Activated T-cell treated with anti-CD3 and anti-CD28 coated beads for 48 hours (primary cell): ENCODE measurements around the gene KIR3DL3.
"Not testable (repeated sequence)": the region's sequence is repeated elsewhere in the genome, so short reads cannot be mapped to it uniquely, and the experiment has no call there.

ENCODE experiments used
- DNase-seq: peaks from one replicate; pipeline ENCODE4 v3.0.0-alpha.2; 2020; ENCODE audit warnings: low read depth

The KIR3DL3 gene

DNA sequence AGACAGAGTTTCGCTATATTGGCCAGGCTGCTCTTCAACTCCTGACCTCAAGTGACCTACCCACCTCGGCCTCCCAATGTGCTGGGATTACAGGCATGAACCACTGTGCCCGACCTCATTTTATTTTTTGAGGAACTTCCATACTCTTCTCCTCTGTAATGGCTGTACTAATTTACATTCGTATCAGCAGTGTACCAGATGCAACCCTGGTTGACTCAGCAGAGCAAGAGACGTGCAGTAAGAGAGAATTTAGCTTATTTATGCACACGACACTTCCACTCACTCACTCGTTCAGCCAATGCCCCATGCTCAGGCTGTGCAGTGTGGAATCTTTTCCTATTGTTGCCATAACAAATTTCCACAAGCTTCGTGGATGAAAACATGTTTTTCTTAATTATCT, 6.9 kb downstream of the KIR3DL3 start:
- no peak for DNase-seq

DNA sequence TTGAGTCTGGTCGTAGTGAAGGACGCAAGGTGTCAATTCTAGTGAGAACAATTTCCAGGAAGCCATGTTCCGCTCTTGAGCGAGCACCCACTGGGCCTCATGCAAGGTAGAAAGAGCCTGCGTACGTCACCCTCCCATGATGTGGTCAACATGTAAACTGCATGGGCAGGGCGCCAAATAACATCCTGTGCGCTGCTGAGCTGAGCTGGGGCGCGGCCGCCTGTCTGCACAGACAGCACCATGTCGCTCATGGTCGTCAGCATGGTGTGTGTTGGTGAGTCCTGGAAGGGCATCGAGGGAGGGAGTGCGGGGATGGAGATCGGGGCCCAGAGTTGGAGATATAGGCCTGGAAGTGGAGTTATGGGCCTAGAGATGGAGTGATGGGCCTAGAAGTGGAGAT, 14.1 kb downstream of the KIR3DL3 start, which contains the start of gene KIR2DL3:
Gene KIR2DL3, plus strand, starts transcription at position 208 of the 400 bp plus-strand sequence. Its CDS starts 33 bp downstream, at position 241.
- not testable (repeated sequence) for DNase-seq

GRCh38 chr19:54738715-54739114, 14.5 kb downstream of the KIR3DL3 start:
- DNase-seq = no peak

DNA sequence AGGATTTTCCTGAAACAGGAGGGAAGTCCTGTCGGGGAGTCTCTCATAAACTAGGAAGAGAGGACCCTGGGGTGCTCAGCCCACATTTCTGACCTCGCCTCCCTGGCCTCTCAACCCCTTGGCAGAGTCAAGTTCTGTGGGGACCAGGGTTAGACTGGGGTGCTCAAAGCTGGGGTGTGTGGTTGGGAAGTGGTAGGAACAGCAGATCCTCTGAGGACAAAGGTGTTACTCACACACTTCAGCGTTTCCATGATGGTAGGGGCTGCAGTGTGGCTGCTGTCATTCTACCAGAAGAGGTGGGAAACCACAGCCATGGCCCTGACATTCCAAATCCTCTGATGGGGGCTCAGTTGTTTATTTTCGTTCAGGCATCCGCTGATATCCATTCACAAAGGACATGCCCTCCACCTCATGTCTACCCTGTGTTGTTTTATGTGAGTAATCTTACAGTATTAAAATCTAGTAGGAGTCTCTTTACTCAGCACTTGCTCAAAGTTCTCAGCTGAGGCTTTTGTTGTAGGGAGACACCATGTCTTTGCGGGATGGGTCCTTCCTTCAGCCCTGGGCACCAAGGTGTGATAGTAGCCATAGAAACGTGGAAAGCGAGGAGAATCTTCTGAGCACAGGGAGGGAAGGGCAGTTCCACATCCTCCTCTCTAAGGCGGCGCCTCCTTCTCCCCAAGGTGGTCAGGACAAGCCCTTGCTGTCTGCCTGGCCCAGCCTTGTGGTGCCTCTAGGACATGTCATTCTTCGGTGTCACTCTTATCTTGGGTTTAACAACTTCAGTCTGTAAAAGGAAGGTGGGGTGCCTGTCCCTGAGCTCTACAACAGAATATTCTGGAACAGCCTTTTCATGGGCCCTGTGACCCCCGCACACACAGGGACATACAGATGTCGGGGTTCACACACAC, 15.6 kb downstream of the KIR3DL3 start:
- DNase-seq = no peak

- DNase-seq = not testable (repeated sequence)
These were observed 17.7 kb downstream of the KIR3DL3 start for GRCh38 chr19:54741950-54742349.

GRCh38 chr19:54744080-54744479, 19.8 kb downstream of the KIR3DL3 start:
- not testable (repeated sequence) for DNase-seq

DNA sequence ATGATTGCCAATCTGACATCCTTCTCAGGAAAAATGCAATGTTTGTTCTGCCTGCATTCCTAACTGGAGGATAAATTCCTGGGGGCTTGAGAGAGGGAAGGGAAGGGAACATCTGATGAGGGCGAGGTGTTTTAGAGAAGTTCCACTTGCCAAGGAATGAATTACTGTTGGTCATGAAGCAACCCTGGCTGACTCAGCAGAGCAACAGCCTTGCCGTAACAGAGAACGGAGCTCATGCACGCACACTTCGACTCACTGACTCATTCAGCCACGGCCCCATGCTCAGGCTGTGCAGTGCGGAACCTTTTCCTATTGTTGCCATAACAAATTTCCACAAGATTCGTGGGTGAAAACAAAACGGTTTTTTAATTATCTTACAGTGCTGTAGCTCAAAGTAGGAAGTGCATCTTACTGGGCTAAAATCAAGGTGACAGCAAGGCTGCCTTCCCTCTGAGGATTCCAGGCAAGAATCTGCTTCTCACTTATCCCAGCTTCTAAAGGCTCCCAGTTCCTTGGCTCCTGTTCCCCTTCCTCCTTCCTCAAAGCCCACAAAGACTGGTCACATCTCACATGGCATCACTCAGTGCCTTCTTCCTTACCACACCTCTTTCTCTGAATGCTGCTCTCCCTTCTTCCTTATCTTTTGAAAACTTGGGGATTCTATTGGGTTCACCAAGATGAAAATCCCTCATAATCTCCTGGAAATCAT, 23.5 kb downstream of the KIR3DL3 start:
- not testable (repeated sequence) for DNase-seq

GRCh38 chr19:54750276-54750675, 26.0 kb downstream of the KIR3DL3 start:
- DNase-seq = not testable (repeated sequence)

DNA sequence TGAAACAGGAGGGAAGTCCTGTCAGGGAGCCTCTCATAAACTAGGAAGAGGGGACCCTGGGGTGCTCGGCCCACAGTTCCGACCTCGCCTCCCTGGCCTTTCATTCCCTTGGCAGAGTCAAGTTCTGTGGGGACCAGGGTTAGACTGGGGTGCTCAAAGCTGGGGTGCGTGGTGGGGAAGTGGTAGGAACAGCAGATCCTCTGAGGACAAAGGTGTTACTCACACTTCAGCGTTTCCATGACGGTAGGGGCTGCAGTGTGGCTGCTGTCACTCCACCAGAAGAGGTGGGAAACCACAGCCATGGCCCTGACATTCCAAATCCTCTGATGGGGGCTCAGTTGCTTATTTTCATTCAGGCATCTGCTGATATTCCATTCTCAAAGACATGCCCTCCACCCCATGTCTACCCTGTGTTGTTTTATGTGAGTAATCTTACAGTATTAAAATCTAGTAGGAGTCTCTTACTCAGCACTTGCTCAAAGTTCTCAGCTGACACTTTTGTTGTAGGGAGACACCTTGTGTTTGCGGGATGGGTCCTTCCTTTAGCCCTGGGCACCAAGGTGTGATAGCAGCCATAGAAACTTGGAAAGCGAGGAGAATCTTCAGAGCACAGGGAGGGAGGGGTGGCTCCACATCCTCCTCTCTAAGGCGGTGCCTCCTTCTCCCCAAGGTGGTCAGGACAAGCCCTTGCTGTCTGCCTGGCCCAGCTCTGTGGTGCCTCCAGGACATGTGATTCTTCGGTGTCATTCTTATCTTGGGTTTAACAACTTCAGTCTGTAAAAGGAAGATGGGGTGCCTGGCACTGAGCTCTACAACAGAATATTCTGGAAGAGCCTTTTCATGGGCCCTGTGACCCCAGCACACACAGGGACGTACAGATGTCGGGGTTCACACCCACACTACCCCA, 32.2 kb downstream of the KIR3DL3 start:
- not testable (repeated sequence) for DNase-seq

DNA sequence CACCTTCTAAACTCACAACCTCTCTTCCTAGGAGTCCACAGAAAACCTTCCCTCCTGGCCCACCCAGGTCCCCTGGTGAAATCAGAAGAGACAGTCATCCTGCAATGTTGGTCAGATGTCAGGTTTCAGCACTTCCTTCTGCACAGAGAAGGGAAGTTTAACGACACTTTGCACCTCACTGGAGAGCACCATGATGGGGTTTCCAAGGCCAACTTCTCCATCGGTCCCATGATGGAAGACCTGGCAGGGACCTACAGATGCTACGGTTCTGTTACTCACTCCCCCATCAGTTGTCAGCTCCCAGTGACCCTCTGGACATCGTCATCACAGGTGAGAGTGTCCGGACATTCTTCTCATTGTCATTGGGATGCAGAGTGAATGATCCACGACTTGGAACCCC, 34.3 kb downstream of the KIR3DL3 start:
- not testable (repeated sequence) for DNase-seq

GRCh38 chr19:54764219-54764618, 40.0 kb downstream of the KIR3DL3 start:
- not testable (repeated sequence) for DNase-seq

DNA sequence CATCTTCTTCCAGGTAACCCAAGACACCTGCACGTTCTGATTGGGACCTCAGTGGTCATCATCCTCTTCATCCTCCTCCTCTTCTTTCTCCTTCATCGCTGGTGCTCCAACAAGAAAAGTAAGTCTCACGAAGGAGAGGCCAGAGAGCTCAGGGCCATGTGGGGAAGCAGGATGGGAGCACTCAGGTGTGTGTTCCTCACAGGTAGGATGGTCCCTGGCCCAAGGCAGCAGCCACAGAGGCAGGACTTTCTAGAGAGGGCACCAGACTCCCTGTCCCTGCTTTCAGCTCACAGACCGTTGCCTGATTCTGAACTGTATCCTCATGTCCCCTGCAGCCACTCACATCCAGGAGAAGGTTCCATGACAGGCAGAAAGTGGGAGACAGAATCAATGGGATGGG, 42.2 kb downstream of the KIR3DL3 start:
- not testable (repeated sequence) for DNase-seq

DNA sequence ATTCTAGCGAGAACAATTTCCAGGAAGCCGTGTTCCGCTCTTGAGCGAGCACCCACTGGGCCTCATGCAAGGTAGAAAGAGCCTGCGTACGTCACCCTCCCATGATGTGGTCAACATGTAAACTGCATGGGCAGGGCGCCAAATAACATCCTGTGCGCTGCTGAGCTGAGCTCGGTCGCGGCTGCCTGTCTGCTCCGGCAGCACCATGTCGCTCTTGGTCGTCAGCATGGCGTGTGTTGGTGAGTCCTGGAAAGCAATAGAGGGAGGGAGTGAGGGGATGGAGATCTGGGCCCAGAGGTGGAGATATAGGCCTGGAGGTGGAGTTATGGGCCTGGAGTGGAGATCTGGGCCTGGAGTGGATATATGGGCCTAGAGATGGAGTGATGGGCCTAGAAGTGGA, 45.4 kb downstream of the KIR3DL3 start, which contains the start of gene KIR2DL1:
Gene KIR2DL1, plus strand, starts transcription at position 148 of the 400 bp plus-strand sequence. Its CDS starts 58 bp downstream, at position 206.
- not testable (repeated sequence) for DNase-seq

- DNase-seq = not testable (repeated sequence)
These were observed 46.3 kb downstream of the KIR3DL3 start for GRCh38 chr19:54770511-54770910.

DNA sequence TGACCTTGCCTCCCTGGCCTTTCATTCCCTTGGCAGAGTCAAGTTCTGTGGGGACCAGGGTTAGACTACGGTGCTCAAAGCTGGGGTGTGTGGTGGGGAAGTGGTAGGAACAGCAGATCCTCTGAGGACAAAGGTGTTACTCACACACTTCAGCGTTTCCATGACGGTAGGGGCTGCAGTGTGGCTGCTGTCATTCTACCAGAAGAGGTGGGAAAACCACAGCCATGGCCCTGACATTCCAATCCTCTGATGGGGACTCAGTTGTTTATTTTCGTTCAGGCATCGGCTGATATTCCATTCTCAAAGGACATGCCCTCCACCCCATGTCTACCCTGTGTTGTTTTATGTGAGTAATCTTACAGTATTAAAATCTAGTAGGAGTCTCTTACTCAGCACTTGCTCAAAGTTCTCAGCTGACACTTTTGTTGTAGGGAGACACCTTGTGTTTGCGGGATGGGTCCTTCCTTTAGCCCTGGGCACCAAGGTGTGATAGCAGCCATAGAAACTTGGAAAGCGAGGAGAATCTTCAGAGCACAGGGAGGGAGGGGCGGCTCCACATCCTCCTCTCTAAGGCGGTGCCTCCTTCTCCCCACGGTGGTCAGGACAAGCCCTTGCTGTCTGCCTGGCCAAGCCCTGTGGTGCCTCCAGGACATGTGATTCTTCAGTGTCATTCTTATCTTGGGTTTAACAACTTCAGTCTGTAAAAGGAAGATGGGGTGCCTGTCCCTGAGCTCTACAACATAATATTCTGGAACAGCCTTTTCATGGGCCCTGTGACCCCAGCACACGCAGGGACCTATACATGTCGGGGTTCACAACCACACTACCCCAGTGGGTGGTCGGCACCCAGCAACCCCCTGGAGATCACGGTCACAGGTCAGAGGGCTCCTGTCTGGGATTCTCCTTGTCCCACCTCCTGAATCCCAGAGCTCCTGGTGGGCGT, 47.0 kb downstream of the KIR3DL3 start:
- not testable (repeated sequence) for DNase-seq

DNA sequence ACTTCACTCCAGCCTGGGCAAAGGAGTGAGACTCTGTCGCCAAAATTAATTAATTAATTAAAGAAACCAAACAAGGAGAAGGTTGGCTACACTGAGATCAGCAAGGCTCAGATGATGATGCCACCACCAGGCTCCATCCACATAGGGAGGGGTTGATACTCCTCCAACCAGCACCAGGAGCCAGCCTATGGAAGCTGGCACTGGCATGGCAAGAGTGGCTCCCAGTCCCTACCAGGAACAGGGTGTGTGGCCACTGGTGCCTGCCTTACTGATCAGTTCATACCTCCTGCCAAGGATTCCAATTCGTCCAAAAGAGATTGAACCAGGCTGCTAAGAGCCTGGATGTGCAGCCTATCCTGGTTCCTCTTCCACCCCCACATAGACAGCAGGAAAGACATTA, 48.4 kb downstream of the KIR3DL3 start:
- not testable (repeated sequence) for DNase-seq

- DNase-seq = not testable (repeated sequence)
These were observed 51.0 kb downstream of the KIR3DL3 start for GRCh38 chr19:54775095-54775815.

DNA sequence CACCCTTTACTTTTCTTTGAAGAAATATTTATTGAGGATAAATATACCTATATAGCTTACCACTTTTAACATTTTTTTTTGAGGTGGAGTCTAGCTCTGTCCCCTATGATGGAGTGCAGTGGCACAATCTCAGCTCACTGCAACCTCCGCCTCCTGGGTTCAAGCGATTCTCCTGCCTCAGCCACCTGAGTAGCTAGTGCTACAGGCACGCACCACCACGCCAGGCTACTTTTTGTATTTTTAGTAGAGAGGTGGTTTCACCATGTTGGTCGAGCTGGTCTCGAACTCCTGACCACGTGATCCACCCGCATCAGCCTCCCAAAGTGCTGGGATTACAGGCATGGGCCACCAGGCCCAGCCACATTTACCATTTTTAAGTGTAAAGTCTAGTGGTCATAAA, 51.6 kb downstream of the KIR3DL3 start:
- not testable (repeated sequence) for DNase-seq

GRCh38 chr19:54777851-54778250, 53.6 kb downstream of the KIR3DL3 start:
- not testable (repeated sequence) for DNase-seq

DNA sequence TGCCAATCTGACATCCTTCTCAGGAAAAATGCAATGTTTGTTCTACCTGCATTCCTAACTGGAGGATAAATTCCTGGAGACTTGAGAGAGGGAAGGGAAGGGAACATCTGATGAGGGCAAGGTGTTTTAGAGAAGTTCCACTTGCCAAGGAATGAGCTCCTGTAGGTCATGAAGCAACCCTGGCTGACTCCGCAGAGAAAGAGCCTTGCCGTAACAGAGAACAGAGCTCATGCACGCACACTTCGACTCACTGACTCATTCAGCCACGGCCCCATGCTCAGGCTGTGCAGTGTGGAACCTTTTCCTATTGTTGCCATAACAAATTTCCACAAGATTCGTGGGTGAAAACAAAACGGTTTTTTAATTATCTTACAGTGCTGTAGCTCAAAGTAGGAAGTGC, 54.7 kb downstream of the KIR3DL3 start:
- DNase-seq = not testable (repeated sequence)
